GM20431 (cell line): ENCODE results near the gene COG1.
"Not testable (repeated sequence)": the region's sequence is repeated elsewhere in the genome, so short reads cannot be mapped to it uniquely, and the experiment has no call there.

ENCODE experiments used
- in situ Hi-C: fragments of 300-500 bp; cut with MseI, MboI; formaldehyde crosslinking; loops from one replicate; pipeline ENCODE4 v1.15.0; 2020; ENCODE audit warnings: low sequenced_read_pairs; ENCODE audit not compliant: unreplicated experiment

The COG1 gene

GRCh38 chr17:73192894-73193701 is at the start of gene COG1:
Gene COG1, plus strand, starts transcription at chr17:73193055. Its CDS starts 15 bp downstream, at chr17:73193070.
- in situ Hi-C loops = no loop called here

GRCh38 chr17:73144209-73144608 is 48.6 kb upstream of the COG1 start:
- in situ Hi-C loops = not testable (repeated sequence)

- in situ Hi-C loops = no loop called here
These were observed 47.2 kb upstream of the COG1 start for GRCh38 chr17:73145641-73146040.

- in situ Hi-C loops = not testable (repeated sequence)
These were observed 45.1 kb upstream of the COG1 start for GRCh38 chr17:73147791-73148190.

- in situ Hi-C loops = no loop called here
These were observed 44.1 kb upstream of the COG1 start for GRCh38 chr17:73148540-73149334.

GRCh38 chr17:73150622-73151300 is 42.1 kb upstream of the COG1 start:
- in situ Hi-C loops = loop anchor here (10.0 to 25.0 kb wide), 3 partner anchors 166 to 588 kb away; no protein-coding TSS in a partner anchor

GRCh38 chr17:73151916-73152632 is 40.8 kb upstream of the COG1 start:
- in situ Hi-C loops = loop anchor here (10.0 to 25.0 kb wide), 3 partner anchors 167 to 590 kb away; no protein-coding TSS in a partner anchor

- in situ Hi-C loops = loop anchor here (10.0 to 25.0 kb wide), 3 partner anchors 171 to 593 kb away; no protein-coding TSS in a partner anchor
These were observed 37.3 kb upstream of the COG1 start for GRCh38 chr17:73155410-73156165.

GRCh38 chr17:73156166-73156840 is 36.6 kb upstream of the COG1 start:
- in situ Hi-C loops = loop anchor here (10.0 to 25.0 kb wide), 3 partner anchors 172 to 594 kb away; no protein-coding TSS in a partner anchor

GRCh38 chr17:73156887-73157520 is 35.9 kb upstream of the COG1 start:
- in situ Hi-C loops = loop anchor here (10.0 to 25.0 kb wide), 3 partner anchors 172 to 595 kb away; no protein-coding TSS in a partner anchor

- in situ Hi-C loops = loop anchor here (10.0 to 25.0 kb wide), 3 partner anchors 173 to 595 kb away; no protein-coding TSS in a partner anchor
These were observed 35.3 kb upstream of the COG1 start for GRCh38 chr17:73157521-73157890.

GRCh38 chr17:73158133-73158532 is 34.7 kb upstream of the COG1 start:
- in situ Hi-C loops = loop anchor here (10.0 to 25.0 kb wide), 3 partner anchors 173 to 596 kb away; no protein-coding TSS in a partner anchor

- in situ Hi-C loops = loop anchor here (25.0 kb wide), 2 partner anchors 424 to 599 kb away; no protein-coding TSS in a partner anchor
These were observed 31.8 kb upstream of the COG1 start for GRCh38 chr17:73160980-73161630.

GRCh38 chr17:73163043-73163442 is 29.8 kb upstream of the COG1 start:
- in situ Hi-C loops = loop anchor here (25.0 kb wide), 2 partner anchors 426 to 601 kb away; no protein-coding TSS in a partner anchor

GRCh38 chr17:73165616-73166404 is 27.0 kb upstream of the COG1 start:
- in situ Hi-C loops = loop anchor here (25.0 kb wide), 2 partner anchors 429 to 604 kb away; no protein-coding TSS in a partner anchor
